Activated CD4-positive, alpha-beta T cell treated with anti-CD3 and anti-CD28 coated beads, Interleukin-2, amount 50 U/mL, for 24 hours (primary cell): ENCODE measurements around the gene DIO2.

Experiments
- DNase-seq, 2 donors: peaks; one replicate each; pipeline ENCODE4 v3.0.0-alpha.2; 2020; ENCODE audit warnings: low read depth in 1 of 2, low spot score in 1 of 2

Gene DIO2

DNA sequence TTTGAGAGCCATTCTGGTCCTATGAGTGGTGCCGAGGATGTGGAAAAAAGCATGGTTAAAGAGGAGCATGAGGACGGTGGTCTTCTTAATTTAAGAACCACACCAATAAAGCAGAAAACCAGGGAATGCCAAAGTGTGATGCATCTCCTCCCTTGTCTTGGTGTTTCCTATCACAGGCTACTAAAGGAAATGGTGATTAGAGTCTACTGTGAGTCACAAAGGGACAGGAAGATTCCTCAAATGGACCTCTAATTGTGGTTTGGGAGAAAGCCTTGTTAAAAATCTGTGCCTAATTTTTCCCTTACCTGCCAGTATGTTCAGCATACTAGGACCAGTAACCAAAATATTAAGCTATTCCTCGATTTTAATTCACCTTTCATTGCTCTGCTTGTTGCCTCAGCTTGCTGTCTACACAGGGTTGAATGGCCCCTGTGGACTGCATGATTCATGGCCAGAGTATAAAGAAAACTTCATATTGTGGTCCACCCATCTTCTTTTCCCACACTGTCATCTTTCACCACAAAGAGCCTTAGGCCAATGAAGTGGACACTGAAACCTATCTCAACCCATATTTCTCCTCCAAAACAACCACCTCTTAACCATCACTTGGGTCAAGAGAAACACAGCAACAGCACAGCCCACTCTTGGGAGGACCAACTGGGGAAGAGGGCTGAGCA, 38.8 kb downstream of the DIO2 start:
- no peak for DNase-seq

DNA sequence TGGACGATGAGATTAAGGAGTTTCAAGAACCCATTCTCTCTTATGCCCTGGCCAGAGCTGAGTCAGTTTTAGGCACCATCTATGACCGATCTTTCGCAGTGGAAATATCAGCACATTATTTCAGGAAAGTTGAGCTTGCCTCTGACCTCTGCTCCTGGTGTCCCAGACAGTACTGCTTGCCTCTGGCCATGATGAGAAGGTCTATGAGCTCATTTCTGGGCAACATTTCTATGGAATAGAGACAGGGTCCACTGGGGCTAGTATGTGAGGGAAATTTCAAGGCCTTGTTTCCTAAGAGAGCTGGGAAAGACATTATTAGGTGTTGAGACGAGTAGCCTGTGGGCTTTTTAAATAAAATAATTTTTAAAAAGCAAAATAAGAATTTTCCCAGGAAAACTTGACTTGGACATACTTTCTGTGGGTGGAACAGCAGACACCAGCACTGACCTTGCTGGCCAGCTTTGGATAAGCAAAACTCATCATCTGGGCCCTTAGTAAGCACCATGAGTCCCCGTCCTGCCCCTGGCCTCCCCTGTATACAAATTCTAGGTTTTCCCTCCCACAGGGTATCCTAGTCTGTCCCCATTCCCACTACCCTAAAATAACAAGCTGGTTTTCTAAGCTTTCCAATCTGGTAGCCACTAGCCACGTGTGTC, 43.4 kb downstream of the DIO2 start:
- no peak for DNase-seq

GRCh38 chr14:80164991-80165721, 46.1 kb downstream of the DIO2 start:
- no peak for DNase-seq

DNA sequence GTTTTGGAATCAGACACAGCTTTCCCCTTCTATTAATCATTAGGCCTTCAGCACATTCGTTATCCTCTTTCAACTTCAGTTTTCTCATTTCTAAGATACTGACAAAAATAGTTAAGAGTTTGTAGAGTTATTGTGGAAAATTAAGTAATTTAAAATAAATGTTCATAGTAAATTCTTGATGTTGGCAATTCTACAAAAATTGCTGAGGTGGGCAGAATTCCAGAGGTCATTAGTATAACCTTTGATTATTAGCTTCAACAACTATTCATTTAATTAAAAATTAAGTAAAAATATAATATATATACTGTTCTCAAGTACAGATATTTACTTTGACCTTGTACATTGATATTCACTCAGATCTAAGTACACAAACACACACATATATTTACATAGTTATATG, 58.5 kb downstream of the DIO2 start:
- no peak for DNase-seq

GRCh38 chr14:80152166-80152565, 59.1 kb downstream of the DIO2 start:
- DNase-seq: no peak

GRCh38 chr14:80150301-80150700, 61.0 kb downstream of the DIO2 start:
- no peak for DNase-seq
